Erythroblast (primary cell): ENCODE data around the gene HOXD12.

Experiments used
- GATA1 ChIP-seq: IDR thresholded peaks from 2 replicates; pipeline ENCODE4 v1.6.1; 2011; ENCODE audit warnings: low read depth, mild to moderate bottlenecking, control low read depth, low read length, moderate library complexity
- POLR2A ChIP-seq: IDR thresholded peaks from 2 replicates; pipeline ENCODE4 v1.6.1; 2011; ENCODE audit warnings: mild to moderate bottlenecking, low read length

GRCh38 chr2:176137906-176138305 is 38.3 kb downstream of the HOXD12 start:
- no peak for TF ChIP-seq POLR2A
- TF ChIP-seq GATA1: no peak
